ENCODE measurements around the gene MPRIP. TPM values are rescaled to one million over a fixed set of nuclear protein-coding genes. Genes with fewer than 3 reads are reported as not detected.

Gene MPRIP
- total RNA-seq, 1 experiment from 2014 or later = 443 TPM

DNA sequence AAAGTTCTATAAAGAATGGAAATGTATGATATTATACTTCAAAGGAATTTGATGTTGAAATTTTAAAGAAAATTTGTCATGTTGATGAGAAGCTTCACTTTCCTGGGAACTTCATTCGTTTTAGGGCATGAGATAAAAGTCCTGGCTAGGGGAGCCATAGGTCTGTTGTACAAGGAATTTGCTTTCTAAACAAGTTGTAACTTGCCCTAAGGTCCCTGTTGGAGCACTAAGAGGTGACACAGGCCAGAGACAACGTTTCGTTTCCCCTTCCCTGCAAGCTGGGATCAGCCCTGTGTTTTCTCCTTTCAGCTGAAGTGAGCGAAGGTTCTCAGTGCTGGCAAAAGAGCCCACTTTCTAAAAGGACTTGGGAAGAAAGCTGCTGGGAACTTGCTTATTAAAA lies 147.3 kb downstream of the MPRIP start:
- TF ChIP-seq EZH2 (IDR thresholded peaks at IDR 0.05; ENCODE audit: low read depth) = no peak
- TF ChIP-seq, protein P1, sequence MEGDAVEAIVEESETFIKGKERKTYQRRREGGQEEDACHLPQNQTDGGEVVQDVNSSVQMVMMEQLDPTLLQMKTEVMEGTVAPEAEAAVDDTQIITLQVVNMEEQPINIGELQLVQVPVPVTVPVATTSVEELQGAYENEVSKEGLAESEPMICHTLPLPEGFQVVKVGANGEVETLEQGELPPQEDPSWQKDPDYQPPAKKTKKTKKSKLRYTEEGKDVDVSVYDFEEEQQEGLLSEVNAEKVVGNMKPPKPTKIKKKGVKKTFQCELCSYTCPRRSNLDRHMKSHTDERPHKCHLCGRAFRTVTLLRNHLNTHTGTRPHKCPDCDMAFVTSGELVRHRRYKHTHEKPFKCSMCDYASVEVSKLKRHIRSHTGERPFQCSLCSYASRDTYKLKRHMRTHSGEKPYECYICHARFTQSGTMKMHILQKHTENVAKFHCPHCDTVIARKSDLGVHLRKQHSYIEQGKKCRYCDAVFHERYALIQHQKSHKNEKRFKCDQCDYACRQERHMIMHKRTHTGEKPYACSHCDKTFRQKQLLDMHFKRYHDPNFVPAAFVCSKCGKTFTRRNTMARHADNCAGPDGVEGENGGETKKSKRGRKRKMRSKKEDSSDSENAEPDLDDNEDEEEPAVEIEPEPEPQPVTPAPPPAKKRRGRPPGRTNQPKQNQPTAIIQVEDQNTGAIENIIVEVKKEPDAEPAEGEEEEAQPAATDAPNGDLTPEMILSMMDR (conservative IDR thresholded peaks at IDR 0.05) = no peak
- Histone ChIP-seq H3K27me3 (ENCODE audit: insufficient read depth, low read depth) (no peaks in the 10 kb centered on the region), H2AFZ (no peak overlapping the region), H4K20me1 (ENCODE audit: insufficient read depth) (peaks cover 11% of the 10 kb centered on the region; the same call in 1 of the 2 replicates), H3K9me3 (ENCODE audit: insufficient read depth, low read depth) (no peaks in the 10 kb centered on the region), H3F3A (ENCODE audit: insufficient read depth, low read depth) (peaks cover 91% of the 10 kb centered on the region), H3K4me2 (no peak overlapping the region), H3K36me3 (ENCODE audit: low read depth) (peaks cover 24% of the 10 kb centered on the region), H3K9me2 (ENCODE audit: insufficient read depth) (no peaks in the 10 kb centered on the region), H3K4me3 (no peak overlapping the region), H3K79me2 (ENCODE audit: low read depth) (no peaks in the 10 kb centered on the region), H3K27ac (no peak overlapping the region), H3K4me1 (replicated peaks; ENCODE audit: insufficient read depth) (peaks cover 9% of the 10 kb centered on the region)
- DNase-seq = no peak
- no TSS peak for BruUV-seq (replicated peaks)
- ChIA-PET CTCF (no interaction called here), POLR2A (ENCODE audit: unreplicated experiment) (no interaction called here)
- intact Hi-C loops (cut with micrococcal nuclease; ENCODE audit: unreplicated experiment) = no loop called here

DNA sequence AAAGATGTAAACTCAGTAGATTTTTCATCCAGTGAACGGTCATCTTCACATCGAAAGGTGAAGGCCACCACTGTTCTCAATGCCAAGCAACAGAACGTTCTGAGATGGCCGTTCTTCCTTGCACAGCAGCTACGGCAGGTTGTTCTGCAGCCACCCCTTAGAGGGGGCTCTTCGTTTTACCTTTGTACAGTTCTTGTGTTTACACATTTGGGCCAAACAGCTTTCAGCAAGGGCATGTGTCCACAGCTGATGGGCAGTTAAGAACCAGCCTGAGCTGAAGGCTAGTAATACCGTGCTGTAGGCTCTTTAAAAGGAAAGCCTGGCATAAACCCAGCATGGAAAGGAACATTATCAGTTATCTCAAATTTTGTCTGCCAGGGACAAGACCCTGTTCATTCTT lies 147.9 kb downstream of the MPRIP start:
- Histone ChIP-seq H3K36me3 (ENCODE audit: low read depth) (peaks cover 22% of the 10 kb centered on the region), H3K4me2 (no peak overlapping the region), H3F3A (ENCODE audit: insufficient read depth, low read depth) (peaks cover 93% of the 10 kb centered on the region), H4K20me1 (ENCODE audit: insufficient read depth) (peaks cover 11% of the 10 kb centered on the region; the same call in 1 of the 2 replicates), H3K27ac (no peak overlapping the region), H3K4me3 (no peak overlapping the region), H3K4me1 (replicated peaks; ENCODE audit: insufficient read depth) (peaks cover 7% of the 10 kb centered on the region), H3K79me2 (ENCODE audit: low read depth) (no peaks in the 10 kb centered on the region), H3K27me3 (ENCODE audit: insufficient read depth, low read depth) (no peaks in the 10 kb centered on the region), H3K9me3 (ENCODE audit: insufficient read depth, low read depth) (no peaks in the 10 kb centered on the region), H2AFZ (no peak overlapping the region), H3K9me2 (ENCODE audit: insufficient read depth) (no peaks in the 10 kb centered on the region)
- POLR2A ChIA-PET (ENCODE audit: unreplicated experiment) = no interaction called here
- intact Hi-C loops (cut with micrococcal nuclease; ENCODE audit: unreplicated experiment) = no loop called here
- TF ChIP-seq, protein P1 (conservative IDR thresholded peaks at IDR 0.05) = no peak
- TF ChIP-seq EZH2 (IDR thresholded peaks at IDR 0.05; ENCODE audit: low read depth) = no peak
- BruUV-seq (replicated peaks) = no TSS peak
- CTCF ChIA-PET = no interaction called here
- DNase-seq = no peak

DNA sequence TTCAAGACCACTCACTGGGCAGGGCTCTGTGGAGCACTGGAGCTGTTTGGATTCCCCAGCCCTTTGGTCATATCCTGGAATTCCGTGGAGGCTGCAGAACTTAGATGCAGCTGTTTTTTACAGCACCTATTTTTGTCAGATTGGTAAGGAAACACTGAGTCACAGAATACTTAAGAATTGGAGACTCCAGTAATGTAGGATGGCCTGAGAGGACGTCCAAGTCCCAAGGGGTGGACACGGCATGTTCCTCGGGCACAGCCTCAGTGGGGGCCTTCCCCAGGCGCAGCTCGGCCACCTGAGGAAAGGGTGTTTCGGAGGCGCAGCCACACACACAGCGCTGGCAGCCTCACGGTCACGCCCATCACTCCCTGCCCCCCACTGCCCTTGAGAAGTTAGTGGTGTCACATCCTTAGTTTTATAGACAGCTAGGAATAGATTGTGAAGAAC lies 149.1 kb downstream of the MPRIP start:
- no peaks in the 10 kb centered on the region for H3K4me1 ChIP-seq (replicated peaks; ENCODE audit: insufficient read depth)
- TF ChIP-seq, protein P1 (conservative IDR thresholded peaks at IDR 0.05) = no peak
- no peak for TF ChIP-seq EZH2 (IDR thresholded peaks at IDR 0.05; ENCODE audit: low read depth)
- H3K27ac ChIP-seq = no peak overlapping the region
- H4K20me1 ChIP-seq (ENCODE audit: insufficient read depth) = peaks cover 1% of the 10 kb centered on the region; the same call in 1 of the 2 replicates
- BruUV-seq (replicated peaks) = no TSS peak
- intact Hi-C loops (cut with micrococcal nuclease; ENCODE audit: unreplicated experiment) = no loop called here
- no peaks in the 10 kb centered on the region for H3K27me3 ChIP-seq (ENCODE audit: insufficient read depth, low read depth)
- POLR2A ChIA-PET (ENCODE audit: unreplicated experiment) = interaction anchor here (0.6 kb wide), 1 partner anchor 53 kb away, joined by 3 read pairs; no protein-coding TSS in a partner anchor
- H3F3A ChIP-seq (ENCODE audit: insufficient read depth, low read depth) = peaks cover 93% of the 10 kb centered on the region
- H3K36me3 ChIP-seq (ENCODE audit: low read depth) = peaks cover 21% of the 10 kb centered on the region
- CTCF ChIA-PET = no interaction called here
- no peak overlapping the region for H3K4me2 ChIP-seq
- H3K9me2 ChIP-seq (ENCODE audit: insufficient read depth) = no peaks in the 10 kb centered on the region
- no peaks in the 10 kb centered on the region for H3K79me2 ChIP-seq (ENCODE audit: low read depth)
- no peak overlapping the region for H2AFZ ChIP-seq
- DNase-seq = no peak
- H3K9me3 ChIP-seq (ENCODE audit: insufficient read depth, low read depth) = no peaks in the 10 kb centered on the region
- no peak overlapping the region for H3K4me3 ChIP-seq

Data from PC-9 (cell line).